Activated T-cell treated with anti-CD3 and anti-CD28 coated beads, Interleukin-2, amount 50 U/mL, for 24 hours (primary cell): Measurements from ENCODE around the gene ATXN1L.
A peak's percentile ranks its signal among the peaks of the same experiment; 100 is the strongest.
"Not testable (repeated sequence)": the region's sequence is repeated elsewhere in the genome, so short reads cannot be mapped to it uniquely, and the experiment has no call there.

ENCODE experiments used
- DNase-seq: peaks from one replicate; pipeline ENCODE4 v3.0.0-alpha.2; 2020
- H3K27ac Mint-ChIP-seq: 2 replicates; pipeline ENCODE4 v1.8.0; 2020; ENCODE audit warnings: mild to moderate bottlenecking, mixed read lengths
- H3K27me3 Mint-ChIP-seq: 2 replicates; pipeline ENCODE4 v1.8.0; 2020; ENCODE audit warnings: mixed read lengths
- H3K36me3 Mint-ChIP-seq: 2 replicates; pipeline ENCODE4 v1.8.0; 2020; ENCODE audit warnings: low read depth, mixed read lengths
- H3K4me1 Mint-ChIP-seq: 2 replicates; pipeline ENCODE4 v1.8.0; 2020; ENCODE audit warnings: low read depth, mixed read lengths
- H3K4me3 Mint-ChIP-seq: 2 replicates; pipeline ENCODE4 v1.8.0; 2020; ENCODE audit warnings: mild to moderate bottlenecking, moderate library complexity, mixed read lengths
- H3K9me3 Mint-ChIP-seq: 2 replicates; pipeline ENCODE4 v1.8.0; 2020; ENCODE audit warnings: mixed read lengths

Gene ATXN1L

DNA sequence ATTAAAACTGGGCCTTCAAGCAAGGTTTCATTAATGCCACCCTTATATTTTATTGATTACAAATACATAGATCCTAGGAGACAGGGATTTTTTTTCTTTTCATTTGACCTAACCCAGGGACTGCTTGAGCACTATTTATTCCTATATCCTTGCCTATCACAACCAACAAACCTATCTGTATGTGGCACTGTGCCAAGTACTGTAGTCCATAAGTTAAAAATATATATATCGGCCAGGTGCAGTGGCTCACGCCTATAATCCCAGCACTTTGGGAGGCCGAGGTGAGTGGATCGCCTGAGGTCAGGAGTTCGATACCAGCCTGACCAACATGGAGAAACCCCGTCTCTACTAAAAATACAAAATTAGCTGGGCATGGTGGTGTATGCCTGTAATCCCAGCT lies 21.4 kb downstream of the ATXN1L start:
- peaks cover 35% of the 10 kb centered on the region for H3K36me3 Mint-ChIP-seq

DNA sequence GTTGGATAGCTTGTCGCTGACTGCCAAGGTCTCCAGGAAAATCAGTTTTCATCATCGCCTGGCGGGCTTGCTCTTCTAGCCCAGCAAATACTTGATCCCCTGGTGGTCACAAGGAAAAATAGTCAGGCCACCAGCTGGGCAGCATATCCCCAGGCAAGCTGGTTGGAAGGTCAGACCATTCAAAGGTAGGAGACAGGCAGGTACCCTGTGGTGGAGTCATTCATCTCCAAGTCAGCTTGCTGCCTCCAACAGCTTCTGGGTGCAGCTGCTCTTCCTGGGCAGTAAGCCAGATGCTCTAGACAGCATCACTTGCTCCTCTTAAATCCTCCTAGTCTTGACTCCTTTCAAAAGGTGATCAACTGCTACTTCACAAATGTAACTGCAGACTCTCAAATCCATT lies 22.2 kb downstream of the ATXN1L start:
- DNase-seq, result no peak
- no peaks in the 10 kb centered on the region for H3K9me3 Mint-ChIP-seq
- no peaks in the 10 kb centered on the region for H3K27me3 Mint-ChIP-seq
- no peak overlapping the region for H3K4me3 Mint-ChIP-seq
- peaks cover 45% of the 10 kb centered on the region for H3K4me1 Mint-ChIP-seq
- H3K36me3 Mint-ChIP-seq, result peaks cover 35% of the 10 kb centered on the region
- H3K27ac Mint-ChIP-seq, result no peak overlapping the region

More for the DNA sequence above, 21.4 kb downstream of the ATXN1L start:
- Mint-ChIP-seq H3K27ac (peak overlapping the region; percentile 1), H3K4me1 (peaks cover 39% of the 10 kb centered on the region)
- H3K4me3 Mint-ChIP-seq, DNase-seq, H3K27me3 Mint-ChIP-seq, H3K9me3 Mint-ChIP-seq: not testable (repeated sequence)

DNA sequence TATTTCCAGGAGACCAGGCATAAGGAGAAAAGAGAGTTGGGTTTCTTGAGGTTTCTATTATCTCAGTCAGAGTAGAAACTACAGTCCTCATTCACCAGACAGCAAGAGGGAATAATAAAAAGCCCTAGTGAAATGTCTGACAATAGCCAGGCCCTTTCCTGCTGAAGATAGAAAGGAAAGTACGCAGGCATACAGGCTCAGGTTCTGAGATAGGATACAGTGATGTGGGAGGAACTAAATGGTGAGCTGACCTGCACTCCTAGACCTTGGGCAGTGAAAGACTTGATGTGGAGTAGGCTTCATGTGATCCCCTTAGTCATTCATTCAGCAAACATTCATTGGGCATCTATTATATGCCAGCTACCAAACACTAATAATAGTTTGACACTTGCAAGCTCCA lies 23.3 kb downstream of the ATXN1L start:
- H3K27ac Mint-ChIP-seq, result no peak overlapping the region

DNA sequence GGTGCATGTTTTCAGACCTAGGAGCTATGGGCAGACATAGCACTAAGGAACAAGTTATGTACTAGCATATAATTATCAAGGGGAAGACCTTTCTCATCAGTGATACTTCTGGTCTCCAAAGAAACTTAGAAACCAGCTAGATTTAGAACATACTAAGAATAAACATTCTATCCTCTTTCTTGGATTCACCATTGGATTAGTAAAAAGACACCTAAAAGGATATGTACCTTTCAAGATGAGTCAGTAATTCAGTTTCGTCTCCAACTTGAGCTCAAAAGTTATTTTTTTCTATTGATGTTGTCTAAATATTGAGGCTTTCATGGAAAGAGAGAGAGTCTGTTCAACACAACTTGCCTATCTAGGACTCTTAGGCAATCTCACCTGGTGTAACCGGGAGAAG lies 25.0 kb downstream of the ATXN1L start:
- no peaks in the 10 kb centered on the region for H3K27me3 Mint-ChIP-seq
- no peak overlapping the region for H3K27ac Mint-ChIP-seq

More for the DNA sequence above, 23.3 kb downstream of the ATXN1L start:
- peaks cover 29% of the 10 kb centered on the region for H3K36me3 Mint-ChIP-seq
- no peaks in the 10 kb centered on the region for H3K27me3 Mint-ChIP-seq
- no peak overlapping the region for H3K4me3 Mint-ChIP-seq
- H3K9me3 Mint-ChIP-seq, result no peaks in the 10 kb centered on the region
- H3K4me1 Mint-ChIP-seq, result peaks cover 49% of the 10 kb centered on the region
- DNase-seq, result no peak

DNA sequence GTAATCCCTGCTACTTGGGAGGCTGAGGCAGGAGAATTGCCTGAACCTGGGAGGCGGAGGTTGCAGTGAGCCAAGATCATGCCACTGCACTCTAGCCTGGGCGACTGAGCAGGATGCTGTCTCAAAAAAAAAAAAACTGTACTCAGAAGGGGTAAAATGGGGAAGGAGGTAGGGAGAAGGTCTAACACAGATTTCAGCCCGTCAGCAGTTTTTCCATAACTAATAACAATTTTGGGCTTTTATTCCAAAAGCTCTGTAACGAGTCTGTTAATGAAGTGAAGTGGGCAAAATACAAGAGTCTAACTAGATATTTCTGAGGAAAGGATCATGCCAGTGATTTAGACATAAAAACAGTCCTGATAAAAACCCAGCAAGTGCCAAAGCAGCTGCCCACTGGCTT lies 27.4 kb downstream of the ATXN1L start:
- H3K27me3 Mint-ChIP-seq, result no peaks in the 10 kb centered on the region
- no peaks in the 10 kb centered on the region for H3K9me3 Mint-ChIP-seq
- peaks cover 21% of the 10 kb centered on the region for H3K36me3 Mint-ChIP-seq
- peak overlapping the region; percentile 88 for H3K27ac Mint-ChIP-seq
- peaks cover 29% of the 10 kb centered on the region for H3K4me1 Mint-ChIP-seq
- peak overlapping the region; percentile 46 for H3K4me3 Mint-ChIP-seq
- no peak for DNase-seq

More for the DNA sequence above, 25.0 kb downstream of the ATXN1L start:
- H3K4me3 Mint-ChIP-seq, result no peak overlapping the region
- H3K4me1 Mint-ChIP-seq, result peaks cover 33% of the 10 kb centered on the region
- peaks cover 24% of the 10 kb centered on the region for H3K36me3 Mint-ChIP-seq
- no peak for DNase-seq
- no peaks in the 10 kb centered on the region for H3K9me3 Mint-ChIP-seq

DNA sequence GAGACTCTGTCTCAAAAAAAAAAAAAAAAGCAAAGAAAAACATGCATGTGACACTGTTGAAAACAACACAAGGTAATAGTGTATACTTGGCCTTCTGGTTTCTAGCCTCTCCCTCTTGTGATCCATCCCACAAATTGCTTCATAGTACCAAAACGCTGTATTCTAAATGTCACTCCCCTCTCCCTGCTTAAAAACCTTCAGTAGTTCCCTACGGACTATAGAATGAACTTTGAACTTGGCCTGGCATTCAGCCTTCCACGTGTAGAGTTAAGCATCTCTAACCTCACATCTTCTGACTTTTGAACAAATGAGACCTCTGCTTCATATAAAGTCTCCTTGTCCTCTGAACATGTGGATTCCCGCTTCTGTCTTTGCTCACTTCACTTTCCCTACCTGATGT lies 33.1 kb downstream of the ATXN1L start:
- H3K36me3 Mint-ChIP-seq, result peaks cover 27% of the 10 kb centered on the region
- no peaks in the 10 kb centered on the region for H3K9me3 Mint-ChIP-seq
- H3K27ac Mint-ChIP-seq, result no peak overlapping the region
- no peaks in the 10 kb centered on the region for H3K27me3 Mint-ChIP-seq
- no peak overlapping the region for H3K4me3 Mint-ChIP-seq
- DNase-seq, result no peak
- H3K4me1 Mint-ChIP-seq, result peaks cover 36% of the 10 kb centered on the region

DNA sequence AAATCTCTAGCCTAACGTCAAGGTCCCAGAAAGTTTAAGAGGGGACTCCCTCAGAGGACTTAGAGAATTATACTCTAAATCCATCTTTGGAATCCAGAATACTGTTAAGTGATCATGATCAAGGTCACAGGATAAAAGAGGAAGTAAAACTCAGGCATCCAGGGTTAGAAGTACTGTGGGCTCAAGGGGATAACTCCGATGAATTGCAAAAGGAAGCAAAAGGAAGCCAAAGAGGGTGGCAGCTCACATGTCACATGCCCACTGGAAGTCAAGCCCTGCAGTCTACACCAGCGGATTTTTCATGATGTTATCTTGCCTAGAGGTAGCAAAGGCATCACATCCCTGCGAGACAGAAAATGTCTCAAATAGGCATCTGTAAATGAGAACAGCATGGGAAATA lies 34.4 kb downstream of the ATXN1L start:
- Mint-ChIP-seq H3K27ac (peak overlapping the region; percentile 38), H3K36me3 (peaks cover 25% of the 10 kb centered on the region), H3K4me1 (peaks cover 43% of the 10 kb centered on the region), H3K27me3 (no peaks in the 10 kb centered on the region), H3K9me3 (no peaks in the 10 kb centered on the region), H3K4me3 (no peak overlapping the region)
- DNase-seq, result no peak

DNA sequence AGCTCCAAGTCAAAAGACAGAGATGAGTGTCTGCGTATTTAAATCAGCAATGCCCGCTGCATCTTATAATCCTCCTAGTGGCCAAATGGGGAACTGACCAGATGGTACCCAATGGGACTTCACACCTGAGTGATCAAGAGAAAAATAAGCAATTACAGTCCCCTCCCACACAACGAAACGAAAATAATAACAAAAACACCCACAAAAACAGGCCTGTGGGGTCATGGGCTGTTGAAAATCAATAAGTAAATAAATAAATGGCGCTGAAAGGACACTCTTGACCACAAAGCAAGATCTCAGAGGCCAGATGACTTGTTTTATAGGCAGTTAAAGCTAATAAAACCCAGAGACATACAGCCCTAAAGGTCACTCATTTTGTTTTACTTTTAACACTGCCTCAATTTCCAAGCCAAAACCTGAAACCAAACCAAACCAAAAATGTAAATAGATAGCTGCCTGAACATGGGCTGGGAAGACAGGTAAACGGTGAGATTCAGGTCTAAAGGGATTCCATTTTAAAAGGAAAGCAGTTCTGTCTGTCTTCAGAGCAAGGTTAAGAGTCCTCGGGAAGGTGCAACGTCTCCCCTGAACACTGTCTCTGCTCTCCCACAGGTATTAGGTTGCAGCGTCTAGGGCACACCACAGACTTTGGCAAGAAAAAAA lies 36.9 kb downstream of the ATXN1L start:
- DNase-seq, result peak; percentile 55
- Mint-ChIP-seq H3K9me3 (no peaks in the 10 kb centered on the region), H3K36me3 (peaks cover 18% of the 10 kb centered on the region), H3K4me3 (peak overlapping the region; percentile 82), H3K27me3 (no peaks in the 10 kb centered on the region), H3K27ac (peak overlapping the region; percentile 65), H3K4me1 (peaks cover 48% of the 10 kb centered on the region)

DNA sequence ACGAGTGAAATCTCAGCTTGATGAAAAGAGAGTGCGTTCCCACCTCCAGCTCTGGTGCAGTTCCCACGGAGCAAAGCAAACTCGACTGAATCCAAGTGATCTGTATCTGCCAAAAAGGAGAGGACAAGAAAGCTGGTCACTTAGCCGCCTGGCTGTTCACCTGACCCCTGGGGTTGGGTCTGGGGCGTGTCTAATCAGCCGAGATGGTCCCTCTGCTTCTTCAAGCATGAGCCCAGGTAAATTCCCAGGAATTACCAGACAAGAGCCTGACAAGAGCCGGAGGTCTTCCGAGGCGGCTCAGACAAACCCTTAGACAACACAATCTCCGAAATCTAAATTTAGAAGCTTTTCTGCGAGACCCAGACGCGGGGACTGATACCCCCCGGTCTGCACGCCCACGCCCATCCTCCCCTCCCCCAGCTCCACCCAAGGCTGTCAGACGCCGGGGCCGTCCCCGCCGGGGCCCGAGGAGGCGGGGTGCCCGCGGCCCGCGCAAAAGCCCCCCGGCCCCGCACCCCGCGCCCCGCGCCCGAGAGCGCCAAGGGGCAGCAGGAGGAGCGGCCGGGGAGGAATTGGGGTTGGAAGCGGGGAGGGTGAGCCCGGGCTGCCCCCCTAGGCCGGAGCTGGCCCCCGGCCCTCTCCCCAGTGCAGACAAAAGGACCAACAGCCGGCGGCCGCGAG lies 37.5 kb downstream of the ATXN1L start:
- H3K4me1 Mint-ChIP-seq, result peaks cover 48% of the 10 kb centered on the region
- peak; percentile 72 for DNase-seq
- H3K9me3 Mint-ChIP-seq, result no peaks in the 10 kb centered on the region
- H3K36me3 Mint-ChIP-seq, result peaks cover 18% of the 10 kb centered on the region
- H3K4me3 Mint-ChIP-seq, result peak overlapping the region; percentile 82
- peak overlapping the region; percentile 65 for H3K27ac Mint-ChIP-seq
- H3K27me3 Mint-ChIP-seq, result no peaks in the 10 kb centered on the region

DNA sequence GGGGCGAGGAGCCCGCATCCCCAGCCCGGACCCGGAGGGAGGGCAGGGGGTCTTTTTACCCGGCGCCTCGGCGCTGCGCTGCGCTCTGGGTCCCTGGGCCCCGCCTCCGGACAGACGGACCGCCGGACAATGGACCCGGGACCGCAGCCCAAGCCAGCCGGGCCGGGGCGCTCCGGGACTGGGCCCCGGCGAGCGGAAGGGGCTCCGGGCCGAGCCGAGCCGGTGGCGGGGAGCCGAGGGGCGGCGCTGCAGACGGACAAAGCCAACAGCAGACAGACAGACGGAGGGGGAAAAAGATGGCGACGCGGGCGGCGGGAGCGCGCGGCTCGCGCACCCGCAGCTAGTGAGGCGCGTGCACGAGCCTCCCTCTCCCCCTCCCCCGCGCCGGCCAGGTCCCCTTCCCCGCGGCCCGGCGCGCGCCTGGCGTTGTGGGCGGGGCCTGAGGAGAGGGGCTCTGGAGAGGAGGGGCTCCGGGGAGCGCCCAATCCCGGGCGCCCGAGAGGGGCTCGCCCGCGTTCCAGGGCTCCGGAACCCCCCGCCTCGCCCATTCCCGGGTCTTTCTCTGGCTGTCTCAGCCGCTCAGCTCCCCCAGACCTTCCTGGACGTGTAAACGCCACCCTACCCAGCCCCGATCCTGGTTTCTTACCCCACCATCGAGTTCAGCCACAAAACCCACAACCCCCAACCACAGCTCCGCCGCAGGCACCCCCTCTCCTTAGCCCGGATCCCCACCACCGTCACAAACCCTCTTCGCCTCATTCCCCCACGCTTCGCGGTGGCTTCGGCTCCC lies 38.3 kb downstream of the ATXN1L start, which contains the start of gene ZNF821:
Gene ZNF821 (minus strand): TSS at position 334 of the 790 bp plus-strand sequence. CDS start 4,236 bp downstream, outside the sequence.
- H3K4me1 Mint-ChIP-seq, result peaks cover 48% of the 10 kb centered on the region
- no peaks in the 10 kb centered on the region for H3K9me3 Mint-ChIP-seq
- peak; percentile 81 for DNase-seq
- H3K27ac Mint-ChIP-seq, result peak within 1 kb of the TSS; percentile 97
- peak within 1 kb of the TSS; percentile 91 for H3K4me3 Mint-ChIP-seq
- H3K27me3 Mint-ChIP-seq, result no peaks in the 10 kb centered on the region
- H3K36me3 Mint-ChIP-seq, result peaks cover 15% of the 10 kb centered on the region

DNA sequence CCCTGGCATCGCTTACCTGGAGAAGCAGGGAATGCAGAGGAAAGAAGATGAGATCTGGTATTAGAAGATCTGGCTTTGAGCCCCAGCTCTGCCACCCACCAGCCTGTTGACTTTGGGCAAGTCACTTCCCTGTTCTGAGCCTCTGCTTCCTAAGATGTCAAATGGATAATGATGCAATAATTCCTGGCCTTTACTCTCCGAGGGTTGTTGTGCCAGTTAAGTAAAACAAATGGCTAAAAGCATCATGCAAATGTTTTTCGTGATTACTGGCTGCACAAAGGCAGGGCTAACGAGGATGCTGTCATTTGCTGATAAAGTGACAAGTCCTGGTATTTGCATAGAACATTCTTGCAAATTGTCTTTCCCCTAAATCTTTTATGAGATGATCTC lies 39.5 kb downstream of the ATXN1L start:
- Mint-ChIP-seq H3K4me3 (peak overlapping the region; percentile 91), H3K27me3 (no peaks in the 10 kb centered on the region), H3K36me3 (peaks cover 3% of the 10 kb centered on the region), H3K9me3 (no peaks in the 10 kb centered on the region), H3K27ac (peak overlapping the region; percentile 60), H3K4me1 (peaks cover 41% of the 10 kb centered on the region)
- DNase-seq, result no peak

DNA sequence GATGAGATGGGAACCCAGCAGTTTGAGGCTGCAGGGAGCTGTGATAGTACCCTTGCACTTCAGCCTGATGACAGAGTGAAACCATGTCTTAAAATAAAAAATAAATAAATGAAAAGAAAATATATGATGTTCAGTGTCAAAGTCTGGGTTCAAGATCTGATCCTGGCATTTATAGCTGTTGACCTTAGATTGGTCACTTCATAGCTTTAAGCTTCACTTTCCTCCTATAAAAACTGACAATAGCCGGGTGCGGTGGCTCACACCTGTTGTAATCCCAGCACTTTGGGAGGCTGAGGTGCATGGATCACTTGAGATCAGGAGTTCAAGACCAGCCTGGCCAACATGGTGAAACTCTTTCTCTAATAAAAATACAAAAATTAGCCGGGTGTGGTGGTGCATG lies 43.4 kb downstream of the ATXN1L start:
- no peaks in the 10 kb centered on the region for H3K27me3 Mint-ChIP-seq
- no peak overlapping the region for H3K27ac Mint-ChIP-seq
- H3K4me1 Mint-ChIP-seq, result peaks cover 15% of the 10 kb centered on the region
- DNase-seq, result no peak
- H3K4me3 Mint-ChIP-seq, result no peak overlapping the region
- no peaks in the 10 kb centered on the region for H3K9me3 Mint-ChIP-seq
- H3K36me3 Mint-ChIP-seq, result peaks cover 3% of the 10 kb centered on the region

DNA sequence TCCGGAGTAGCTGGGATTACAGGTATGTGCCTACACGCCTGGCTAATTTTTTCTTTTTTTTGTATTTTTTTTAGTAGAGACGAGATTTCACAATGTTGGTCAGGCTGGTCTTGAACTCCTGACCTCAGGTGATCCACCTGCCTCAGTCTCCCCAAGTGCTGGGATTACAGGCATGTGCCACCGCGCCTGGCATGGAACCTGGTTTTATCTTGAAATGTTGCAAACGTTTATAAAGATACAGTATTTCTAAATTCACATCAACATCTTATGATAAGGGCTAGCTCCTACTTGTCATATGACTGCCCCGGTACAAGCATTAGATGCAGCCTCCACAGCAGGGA lies 48.1 kb downstream of the ATXN1L start:
- peaks cover 30% of the 10 kb centered on the region for H3K36me3 Mint-ChIP-seq
- no peaks in the 10 kb centered on the region for H3K9me3 Mint-ChIP-seq
- no peaks in the 10 kb centered on the region for H3K27me3 Mint-ChIP-seq
- H3K4me1 Mint-ChIP-seq, result peaks cover 20% of the 10 kb centered on the region
- DNase-seq, result no peak
- peak overlapping the region; percentile 98 for H3K4me3 Mint-ChIP-seq
- H3K27ac Mint-ChIP-seq, result peak overlapping the region; percentile 98

DNA sequence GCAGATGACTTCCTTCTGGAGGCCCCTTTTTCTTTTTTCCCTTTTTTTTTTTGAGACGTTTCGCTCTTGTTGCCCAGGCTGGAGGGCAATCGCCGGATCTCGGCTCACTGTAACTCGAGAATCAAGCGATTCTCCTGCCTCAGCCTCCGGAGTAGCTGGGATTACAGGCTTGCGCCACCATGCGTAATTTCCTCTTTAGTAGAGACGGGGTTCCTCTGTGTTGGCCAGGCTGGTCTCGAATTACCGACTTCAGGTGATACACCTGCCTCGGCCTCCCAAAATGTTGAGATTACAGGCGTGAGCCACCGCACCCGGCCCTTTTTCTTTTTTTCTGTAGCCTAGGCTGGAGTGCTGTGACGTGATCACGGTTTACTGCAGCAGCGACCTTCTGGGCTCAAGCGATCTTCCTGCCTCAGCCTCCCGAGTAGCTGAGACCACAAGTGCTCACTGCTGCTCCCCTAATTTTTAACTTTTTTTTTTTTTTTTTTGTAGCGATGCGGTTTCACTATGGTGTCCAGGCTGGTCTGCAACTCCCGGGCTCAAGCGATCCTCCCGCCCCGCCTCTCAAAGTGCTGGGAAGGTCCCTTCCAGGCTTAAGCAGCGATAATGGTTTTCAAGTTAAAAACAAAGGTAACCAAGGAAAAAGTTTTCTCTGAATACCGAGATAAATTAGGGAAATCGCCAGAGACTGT lies 48.6 kb downstream of the ATXN1L start:
- H3K27me3 Mint-ChIP-seq, result no peaks in the 10 kb centered on the region
- H3K9me3 Mint-ChIP-seq, result no peaks in the 10 kb centered on the region
- DNase-seq, result peak; percentile 63
- H3K4me1 Mint-ChIP-seq, result peaks cover 25% of the 10 kb centered on the region
- H3K27ac Mint-ChIP-seq, result peak overlapping the region; percentile 98
- H3K36me3 Mint-ChIP-seq, result peaks cover 35% of the 10 kb centered on the region
- H3K4me3 Mint-ChIP-seq, result peak overlapping the region; percentile 98
